ENCODE data around the gene IER3. TPM values are rescaled to one million over a fixed set of nuclear protein-coding genes. Genes with fewer than 3 reads are reported as not detected.

Gene IER3
- total and polyA plus RNA-seq, 5 donors from 2014 or later = 0.38 to 5.1 (median 1.7) TPM

- DNase-seq (no peak), ATAC-seq (ENCODE audit: low read depth in 2 of 2) (no peak)
- Mint-ChIP-seq H3K27me3 (peaks cover 7% of the 10 kb centered on the region), H3K27ac (peak overlapping the region; percentile 88 to 89 (median 89)), H3K9me3 (peaks cover 0 to 2% (median 0%) of the 10 kb centered on the region in 7 donors), H3K36me3 (peaks cover 23% of the 10 kb centered on the region), H3K4me1 (peaks cover 10 to 76% (median 52%) of the 10 kb centered on the region in 4 donors), H3K4me3 (peak overlapping the region; percentile 86 to 96 (median 94))
- H3K4me1 ChIP-seq (ENCODE audit: control insufficient read depth, insufficient read depth, low read length, poor library complexity, severe bottlenecking) = peaks cover 51% of the 10 kb centered on the region
- peak overlapping the region; percentile 66 for H3K4me3 ChIP-seq (ENCODE audit: low read depth, low read length)
- no peaks in the 10 kb centered on the region for H3K9me3 ChIP-seq (ENCODE audit: control insufficient read depth in 2 of 2, low read length in 2 of 2)
- H3K36me3 ChIP-seq (ENCODE audit: control insufficient read depth, insufficient read depth, low read length) = no peaks in the 10 kb centered on the region
- H3K27me3 ChIP-seq (ENCODE audit: control insufficient read depth, insufficient read depth, low read length) = no peaks in the 10 kb centered on the region
- peak overlapping the region; percentile 59 for H3K27ac ChIP-seq (ENCODE audit: insufficient read depth, low read length, poor library complexity, severe bottlenecking)
Measured at GRCh38 chr6:30741789-30742315, 2.5 kb downstream of the IER3 start.

- peaks cover 12 to 81% (median 55%) of the 10 kb centered on the region in 4 donors for H3K4me1 Mint-ChIP-seq
- no peak for DNase-seq
- H3K36me3 Mint-ChIP-seq = peaks cover 25% of the 10 kb centered on the region
- Histone ChIP-seq H3K36me3 (ENCODE audit: control insufficient read depth, insufficient read depth, low read length) (no peaks in the 10 kb centered on the region), H3K4me1 (ENCODE audit: control insufficient read depth, insufficient read depth, low read length, poor library complexity, severe bottlenecking) (peaks cover 58% of the 10 kb centered on the region), H3K4me3 (ENCODE audit: low read depth, low read length) (peak overlapping the region; percentile 37), H3K27ac (ENCODE audit: insufficient read depth, low read length, poor library complexity, severe bottlenecking) (peak overlapping the region; percentile 59), H3K27me3 (ENCODE audit: control insufficient read depth, insufficient read depth, low read length) (no peaks in the 10 kb centered on the region), H3K9me3 (ENCODE audit: control insufficient read depth in 2 of 2, low read length in 2 of 2) (no peaks in the 10 kb centered on the region)
- peak overlapping the region; percentile 59 to 96 (median 94) for H3K4me3 Mint-ChIP-seq
- H3K27ac Mint-ChIP-seq = peak overlapping the region; percentile 88 to 89 (median 89)
- H3K9me3 Mint-ChIP-seq = peaks cover 0 to 2% (median 0%) of the 10 kb centered on the region in 7 donors
- peaks cover 7% of the 10 kb centered on the region for H3K27me3 Mint-ChIP-seq
- no peak for ATAC-seq (ENCODE audit: low read depth in 2 of 2)
Measured at GRCh38 chr6:30741063-30741779, 3.1 kb downstream of the IER3 start.

- H3K4me1 ChIP-seq (ENCODE audit: control insufficient read depth, insufficient read depth, low read length, poor library complexity, severe bottlenecking) = peaks cover 61% of the 10 kb centered on the region
Measured at GRCh38 chr6:30740540-30740870, 3.8 kb downstream of the IER3 start.

GRCh38 chr6:30738532-30738931, 5.8 kb downstream of the IER3 start:
- peaks cover 0 to 2% (median 0%) of the 10 kb centered on the region in 7 donors for H3K9me3 Mint-ChIP-seq
- Histone ChIP-seq H3K27me3 (ENCODE audit: control insufficient read depth, insufficient read depth, low read length) (no peaks in the 10 kb centered on the region), H3K9me3 (ENCODE audit: control insufficient read depth in 2 of 2, low read length in 2 of 2) (no peaks in the 10 kb centered on the region)

More at GRCh38 chr6:30740540-30740870, 3.8 kb downstream of the IER3 start:
- no peaks in the 10 kb centered on the region for H3K27me3 ChIP-seq (ENCODE audit: control insufficient read depth, insufficient read depth, low read length)
- Mint-ChIP-seq H3K9me3 (peaks cover 0 to 2% (median 0%) of the 10 kb centered on the region in 7 donors), H3K27ac (peak overlapping the region in 2 of 3 donors; percentile 81 to 92), H3K4me1 (peaks cover 12 to 88% (median 58%) of the 10 kb centered on the region in 4 donors), H3K36me3 (peaks cover 29% of the 10 kb centered on the region), H3K27me3 (peaks cover 7% of the 10 kb centered on the region), H3K4me3 (peak overlapping the region; percentile 88 to 96 (median 94))
- H3K36me3 ChIP-seq (ENCODE audit: control insufficient read depth, insufficient read depth, low read length) = no peaks in the 10 kb centered on the region
- H3K9me3 ChIP-seq (ENCODE audit: control insufficient read depth in 2 of 2, low read length in 2 of 2) = no peaks in the 10 kb centered on the region
- no peak overlapping the region for H3K27ac ChIP-seq (ENCODE audit: insufficient read depth, low read length, poor library complexity, severe bottlenecking)
- no peak for DNase-seq
- no peak for ATAC-seq (ENCODE audit: low read depth in 2 of 2)
- H3K4me3 ChIP-seq (ENCODE audit: low read depth, low read length) = no peak overlapping the region

GRCh38 chr6:30735668-30736314, 8.6 kb downstream of the IER3 start:
- ATAC-seq (ENCODE audit: low read depth in 2 of 2) = no peak
- H3K27ac ChIP-seq (ENCODE audit: insufficient read depth, low read length, poor library complexity, severe bottlenecking) = no peak overlapping the region
- peak overlapping the region in 2 of 3 donors; percentile 56 to 58 for H3K27ac Mint-ChIP-seq

More at GRCh38 chr6:30738532-30738931, 5.8 kb downstream of the IER3 start:
- Histone ChIP-seq H3K4me1 (ENCODE audit: control insufficient read depth, insufficient read depth, low read length, poor library complexity, severe bottlenecking) (peaks cover 51% of the 10 kb centered on the region), H3K27ac (ENCODE audit: insufficient read depth, low read length, poor library complexity, severe bottlenecking) (no peak overlapping the region), H3K4me3 (ENCODE audit: low read depth, low read length) (no peak overlapping the region), H3K36me3 (ENCODE audit: control insufficient read depth, insufficient read depth, low read length) (no peaks in the 10 kb centered on the region)
- Mint-ChIP-seq H3K27me3 (peaks cover 3% of the 10 kb centered on the region), H3K27ac (peak overlapping the region in 1 of 3 donors; percentile 45), H3K4me3 (peak overlapping the region; percentile 4 to 37 (median 31)), H3K4me1 (peaks cover 12 to 84% (median 47%) of the 10 kb centered on the region in 4 donors), H3K36me3 (peaks cover 33% of the 10 kb centered on the region)
- ATAC-seq (ENCODE audit: low read depth in 2 of 2) (no peak), DNase-seq (no peak)

GRCh38 chr6:30732237-30732943, 12.0 kb downstream of the IER3 start:
- Mint-ChIP-seq H3K27ac (no peak overlapping the region), H3K4me3 (peak overlapping the region in 1 of 4 donors; percentile 10), H3K36me3 (peaks cover 18% of the 10 kb centered on the region), H3K9me3 (no peaks in the 10 kb centered on the region), H3K4me1 (peaks cover 8 to 57% (median 20%) of the 10 kb centered on the region in 4 donors), H3K27me3 (no peaks in the 10 kb centered on the region)
- no peak for ATAC-seq (ENCODE audit: low read depth in 2 of 2)
- Histone ChIP-seq H3K27ac (ENCODE audit: insufficient read depth, low read length, poor library complexity, severe bottlenecking) (no peak overlapping the region), H3K9me3 (ENCODE audit: control insufficient read depth in 2 of 2, low read length in 2 of 2) (no peaks in the 10 kb centered on the region), H3K27me3 (ENCODE audit: control insufficient read depth, insufficient read depth, low read length) (no peaks in the 10 kb centered on the region), H3K4me3 (ENCODE audit: low read depth, low read length) (no peak overlapping the region), H3K4me1 (ENCODE audit: control insufficient read depth, insufficient read depth, low read length, poor library complexity, severe bottlenecking) (peaks cover 29% of the 10 kb centered on the region), H3K36me3 (ENCODE audit: control insufficient read depth, insufficient read depth, low read length) (peaks cover 3% of the 10 kb centered on the region)
- no peak for DNase-seq

More at GRCh38 chr6:30735668-30736314, 8.6 kb downstream of the IER3 start:
- Mint-ChIP-seq H3K4me3 (peak overlapping the region in 3 of 4 donors; percentile 75 to 83 (median 83)), H3K9me3 (no peaks in the 10 kb centered on the region), H3K4me1 (peaks cover 12 to 74% (median 31%) of the 10 kb centered on the region in 4 donors), H3K27me3 (no peaks in the 10 kb centered on the region), H3K36me3 (peaks cover 38% of the 10 kb centered on the region)
- Histone ChIP-seq H3K9me3 (ENCODE audit: control insufficient read depth in 2 of 2, low read length in 2 of 2) (no peaks in the 10 kb centered on the region), H3K36me3 (ENCODE audit: control insufficient read depth, insufficient read depth, low read length) (no peaks in the 10 kb centered on the region), H3K4me1 (ENCODE audit: control insufficient read depth, insufficient read depth, low read length, poor library complexity, severe bottlenecking) (peaks cover 30% of the 10 kb centered on the region), H3K27me3 (ENCODE audit: control insufficient read depth, insufficient read depth, low read length) (no peaks in the 10 kb centered on the region), H3K4me3 (ENCODE audit: low read depth, low read length) (no peak overlapping the region)
- no peak for DNase-seq

Measured in CD4-positive, CD25-positive, alpha-beta regulatory T cell (primary cell).